GM19395 (cell line): Measurements from ENCODE around the gene EHMT1.
"Not testable (repeated sequence)": the region's sequence is repeated elsewhere in the genome, so short reads cannot be mapped to it uniquely, and the experiment has no call there.

Experiments used
- ATAC-seq: cut with Tn5 transposase; IDR thresholded peaks from one replicate; pipeline ENCODE4 v1.9.1; 2021; ENCODE audit warnings: mild to moderate bottlenecking, moderate library complexity; ENCODE audit not compliant: unreplicated experiment

Gene EHMT1

GRCh38 chr9:137614631-137615386 lies 4.0 kb upstream of the EHMT1 start:
- ATAC-seq = no peak

GRCh38 chr9:137615387-137615871 lies 3.4 kb upstream of the EHMT1 start:
- no peak for ATAC-seq

- no peak for ATAC-seq
Observed at GRCh38 chr9:137619240-137620047, 639 bp downstream of the EHMT1 start.

GRCh38 chr9:137620048-137620405 lies 1.2 kb downstream of the EHMT1 start:
- ATAC-seq = no peak

- ATAC-seq = no peak
Observed at GRCh38 chr9:137620581-137620980, 1.8 kb downstream of the EHMT1 start.

- no peak for ATAC-seq
Observed at GRCh38 chr9:137621131-137621757, 2.4 kb downstream of the EHMT1 start.

- not testable (repeated sequence) for ATAC-seq
Observed at GRCh38 chr9:137622211-137622610, 3.4 kb downstream of the EHMT1 start.

- ATAC-seq = no peak
Observed at GRCh38 chr9:137626464-137626863, 7.7 kb downstream of the EHMT1 start.

- not testable (repeated sequence) for ATAC-seq
Observed at GRCh38 chr9:137627406-137627805, 8.6 kb downstream of the EHMT1 start.

GRCh38 chr9:137630126-137630525 lies 11.3 kb downstream of the EHMT1 start:
- ATAC-seq = no peak

GRCh38 chr9:137630679-137631078 lies 11.9 kb downstream of the EHMT1 start:
- ATAC-seq = no peak

- no peak for ATAC-seq
Observed at GRCh38 chr9:137631345-137632229, 12.8 kb downstream of the EHMT1 start.

GRCh38 chr9:137632230-137633161 lies 13.7 kb downstream of the EHMT1 start:
- ATAC-seq = no peak

- ATAC-seq = no peak
Observed at GRCh38 chr9:137634016-137634415, 15.2 kb downstream of the EHMT1 start.

- ATAC-seq = no peak
Observed at GRCh38 chr9:137638680-137639079, 19.9 kb downstream of the EHMT1 start.

GRCh38 chr9:137639303-137640051 lies 20.7 kb downstream of the EHMT1 start:
- peak; percentile 63 for ATAC-seq

- no peak for ATAC-seq
Observed at GRCh38 chr9:137640862-137641261, 22.1 kb downstream of the EHMT1 start.

- no peak for ATAC-seq
Observed at GRCh38 chr9:137642118-137642601, 23.4 kb downstream of the EHMT1 start.

- ATAC-seq = no peak
Observed at GRCh38 chr9:137642892-137643291, 24.1 kb downstream of the EHMT1 start.
